K562 (cell line): ENCODE measurements around the gene KCP. TPM values are rescaled to one million over a fixed set of nuclear protein-coding genes. Genes with fewer than 3 reads are reported as not detected.

ENCODE experiments used
- ARID1B ChIP-seq: fragments of 450-650 bp; IDR thresholded peaks from 2 replicates; pipeline ENCODE4 v1.6.1; 2016; ENCODE audit warnings: antibody characterized with exemption, mild to moderate bottlenecking, inconsistent platforms
- ATF7 ChIP-seq: fragments of 450-650 bp; IDR thresholded peaks from 2 replicates; pipeline ENCODE4 v1.7.1; 2014; ENCODE audit warnings: mild to moderate bottlenecking, moderate library complexity
- CCNT2 ChIP-seq: IDR thresholded peaks from 2 replicates; pipeline ENCODE4 v1.6.1; 2011; ENCODE audit warnings: borderline replicate concordance, low read depth, mild to moderate bottlenecking, moderate library complexity, mixed read lengths, low read length; ENCODE audit not compliant: insufficient read length; ENCODE audit errors: extremely low read depth
- CTCF ChIP-seq, 3 experiments: IDR thresholded peaks in 2 of 3; conservative IDR thresholded peaks in 1 of 3; 2 replicates each; pipeline ENCODE4 v1.5.1; 2011 to 2012; ENCODE audit warnings: low read length in 3 of 3, mild to moderate bottlenecking in 3 of 3, control low read depth in 2 of 3, improper control_type of control experiment in 1 of 3, inconsistent platforms in 1 of 3, low read depth in 1 of 3, mixed read lengths in 1 of 3, moderate library complexity in 1 of 3; ENCODE audit not compliant: insufficient read depth in 2 of 3
- FOSL1 ChIP-seq: fragments of 200-800 bp; sonication (Bioruptor generic); conservative IDR thresholded peaks from 2 replicates; pipeline ENCODE4 v1.6.1; 2016; ENCODE audit warnings: missing genetic modification characterization, missing compliant biosample characterization
- GATA2 ChIP-seq: sonication (generic); formaldehyde crosslinking; IDR thresholded peaks from 2 replicates; pipeline ENCODE4 v1.4.0; 2020; ENCODE audit warnings: mild to moderate bottlenecking, missing genetic modification reagents
- HDAC1 ChIP-seq, 2 experiments: fragments of 450-650 bp; IDR thresholded peaks; 2 replicates each; pipeline ENCODE4 v1.6.1; 2016 to 2017; ENCODE audit warnings: inconsistent platforms in 1 of 2, mild to moderate bottlenecking in 1 of 2, moderate library complexity in 1 of 2
- HDAC2 ChIP-seq: fragments of 450-650 bp; IDR thresholded peaks from 2 replicates; pipeline ENCODE4 v1.6.1; 2016; ENCODE audit warnings: mild to moderate bottlenecking
- HOMEZ ChIP-seq: fragments of 250-450 bp; sonication (Bioruptor Pico); IDR thresholded peaks from 2 replicates; pipeline ENCODE4 v1.4.0; 2020; ENCODE audit warnings: mild to moderate bottlenecking, moderate library complexity
- MTA1 ChIP-seq: fragments of 450-650 bp; IDR thresholded peaks from 2 replicates; pipeline ENCODE4 v1.6.1; 2017; ENCODE audit warnings: borderline replicate concordance
- NBN ChIP-seq: fragments of 450-650 bp; IDR thresholded peaks from 2 replicates; pipeline ENCODE4 v1.6.1; 2016; ENCODE audit warnings: low read depth, mild to moderate bottlenecking
- NFATC3 ChIP-seq: fragments of 450-650 bp; IDR thresholded peaks from 2 replicates; pipeline ENCODE4 v1.6.1; 2017; ENCODE audit warnings: mild to moderate bottlenecking
- NRF1 ChIP-seq, 2 experiments: fragments of 450-650 bp; IDR thresholded peaks in 1 of 2; conservative IDR thresholded peaks in 1 of 2; 2 replicates each; pipeline ENCODE4 v1.6.1; 2014; ENCODE audit warnings: mild to moderate bottlenecking in 2 of 2
- PRMT5 ChIP-seq: sonication (generic); formaldehyde crosslinking; IDR thresholded peaks from 2 replicates; pipeline ENCODE4 v1.5.0; 2020; ENCODE audit warnings: missing genetic modification reagents
- SIN3B ChIP-seq: fragments of 450-650 bp; IDR thresholded peaks from 2 replicates; pipeline ENCODE4 v1.6.1; 2017; ENCODE audit warnings: low read depth, mild to moderate bottlenecking, moderate library complexity
- TRIM28 ChIP-seq: fragments of 450-650 bp; IDR thresholded peaks from 2 replicates; pipeline ENCODE4 v1.6.1; 2017
- ZNF217 ChIP-seq: sonication (generic); formaldehyde crosslinking; IDR thresholded peaks from 2 replicates; pipeline ENCODE4 v1.8.0; 2022; ENCODE audit warnings: mild to moderate bottlenecking, missing genetic modification reagents
- ZNF584 ChIP-seq: fragments of 200-800 bp; sonication (Bioruptor generic); IDR thresholded peaks from 2 replicates; pipeline ENCODE4 v1.6.1; 2016; ENCODE audit warnings: low read depth, mild to moderate bottlenecking, missing genetic modification characterization, missing compliant biosample characterization
- polyA plus RNA-seq, 8 experiments: library from polyadenylated mRNA; depleted of rRNA in 4 of 8; stranded (reverse) in 5 of 8; unstranded in 3 of 8; fragments of >200 nt; fragmentation: Nextera tagmentation in 2 of 8; fragmentation: Illumina TruSeq in 1 of 8; extraction: Ambion mirVana in 2 of 8; extraction: Trizol in 1 of 8; gene quantifications; 2 replicates each; pipeline versions ENCODE4 v1.2.1 to v1.2.3, GENCODE V29; 2011 to 2014; ENCODE audit warnings: inconsistent platforms in 1 of 8, missing spikeins in 1 of 8
- total RNA-seq, 7 experiments: library from RNA; depleted of rRNA in 6 of 7; stranded (reverse); fragments of >200 nt in 6 of 7; fragmentation: Illumina TruSeq in 2 of 7; extraction: Trizol in 2 of 7; gene quantifications; 2 replicates each; pipeline versions ENCODE4 v1.2.1 to v1.2.3, GENCODE V29; 2011 to 2021; ENCODE audit warnings: low replicate concordance in 1 of 7
- TF ChIP-seq, protein P1 (sequence below): fragments of 450-650 bp; formaldehyde crosslinking; IDR thresholded peaks from 2 replicates; pipeline ENCODE4 v1.4.0; 2022; ENCODE audit warnings: mild to moderate bottlenecking, moderate library complexity
- TF ChIP-seq, protein P2 (sequence below): fragments of 450-650 bp; IDR thresholded peaks from 2 replicates; pipeline ENCODE4 v1.6.1; 2017; ENCODE audit warnings: antibody characterized with exemption, mild to moderate bottlenecking

Gene KCP
- total and polyA plus RNA-seq, 9 of the 15 experiments (the other 6 are each of a cell fraction or from before 2014, with no cell fraction given): 0.06 to 0.17 (median 0.12) TPM; not detected in 3

GRCh38 chr7:128827248-128827958 lies 83.1 kb downstream of the KCP start (continued):
- TF ChIP-seq, protein P1, sequence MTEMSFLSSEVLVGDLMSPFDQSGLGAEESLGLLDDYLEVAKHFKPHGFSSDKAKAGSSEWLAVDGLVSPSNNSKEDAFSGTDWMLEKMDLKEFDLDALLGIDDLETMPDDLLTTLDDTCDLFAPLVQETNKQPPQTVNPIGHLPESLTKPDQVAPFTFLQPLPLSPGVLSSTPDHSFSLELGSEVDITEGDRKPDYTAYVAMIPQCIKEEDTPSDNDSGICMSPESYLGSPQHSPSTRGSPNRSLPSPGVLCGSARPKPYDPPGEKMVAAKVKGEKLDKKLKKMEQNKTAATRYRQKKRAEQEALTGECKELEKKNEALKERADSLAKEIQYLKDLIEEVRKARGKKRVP (CRISPR knock-in tag): peak; percentile 94
- TF ChIP-seq TRIM28 (peak; percentile 34; the same call in 1 of the 2 replicates), FOSL1 (tag) (peak; percentile 96), ATF7 (peak; percentile 91), HDAC2 (0 out of 2 replicates have a peak, but pooled peaks have one; percentile 56), ZNF584 (CRISPR knock-in tag) (peak; percentile 95; the same call in 1 of the 2 replicates), NFATC3 (no peak), SIN3B (no peak), CTCF (IDR thresholded peaks at IDR 0.05 in 2 of 3, conservative IDR thresholded peaks at IDR 0.05 in 1 of 3; ENCODE audit: insufficient read depth in 2 of 3, low read depth in 1 of 3, low read length in 3 of 3) (no peak), ARID1B (peak; percentile 92), PRMT5 (CRISPR knock-in tag) (no peak), HDAC1 (IDR thresholded peaks at IDR 0.05) (peak in 1 of 2 experiments; percentile 78; a peak in 2 of 4 replicates), NBN (peak; percentile 89), NRF1 (conservative IDR thresholded peaks at IDR 0.05 in 1 of 2, IDR thresholded peaks at IDR 0.05 in 1 of 2) (peak; percentile 66 to 74), CCNT2 (peak; percentile 83), MTA1 (peak; percentile 35; the same call in 1 of the 2 replicates), GATA2 (peak; percentile 52; the same call in 1 of the 2 replicates), HOMEZ (CRISPR knock-in tag) (0 out of 2 replicates have a peak, but pooled peaks have one; percentile 24), ZNF217 (no peak)
- TF ChIP-seq, protein P2, sequence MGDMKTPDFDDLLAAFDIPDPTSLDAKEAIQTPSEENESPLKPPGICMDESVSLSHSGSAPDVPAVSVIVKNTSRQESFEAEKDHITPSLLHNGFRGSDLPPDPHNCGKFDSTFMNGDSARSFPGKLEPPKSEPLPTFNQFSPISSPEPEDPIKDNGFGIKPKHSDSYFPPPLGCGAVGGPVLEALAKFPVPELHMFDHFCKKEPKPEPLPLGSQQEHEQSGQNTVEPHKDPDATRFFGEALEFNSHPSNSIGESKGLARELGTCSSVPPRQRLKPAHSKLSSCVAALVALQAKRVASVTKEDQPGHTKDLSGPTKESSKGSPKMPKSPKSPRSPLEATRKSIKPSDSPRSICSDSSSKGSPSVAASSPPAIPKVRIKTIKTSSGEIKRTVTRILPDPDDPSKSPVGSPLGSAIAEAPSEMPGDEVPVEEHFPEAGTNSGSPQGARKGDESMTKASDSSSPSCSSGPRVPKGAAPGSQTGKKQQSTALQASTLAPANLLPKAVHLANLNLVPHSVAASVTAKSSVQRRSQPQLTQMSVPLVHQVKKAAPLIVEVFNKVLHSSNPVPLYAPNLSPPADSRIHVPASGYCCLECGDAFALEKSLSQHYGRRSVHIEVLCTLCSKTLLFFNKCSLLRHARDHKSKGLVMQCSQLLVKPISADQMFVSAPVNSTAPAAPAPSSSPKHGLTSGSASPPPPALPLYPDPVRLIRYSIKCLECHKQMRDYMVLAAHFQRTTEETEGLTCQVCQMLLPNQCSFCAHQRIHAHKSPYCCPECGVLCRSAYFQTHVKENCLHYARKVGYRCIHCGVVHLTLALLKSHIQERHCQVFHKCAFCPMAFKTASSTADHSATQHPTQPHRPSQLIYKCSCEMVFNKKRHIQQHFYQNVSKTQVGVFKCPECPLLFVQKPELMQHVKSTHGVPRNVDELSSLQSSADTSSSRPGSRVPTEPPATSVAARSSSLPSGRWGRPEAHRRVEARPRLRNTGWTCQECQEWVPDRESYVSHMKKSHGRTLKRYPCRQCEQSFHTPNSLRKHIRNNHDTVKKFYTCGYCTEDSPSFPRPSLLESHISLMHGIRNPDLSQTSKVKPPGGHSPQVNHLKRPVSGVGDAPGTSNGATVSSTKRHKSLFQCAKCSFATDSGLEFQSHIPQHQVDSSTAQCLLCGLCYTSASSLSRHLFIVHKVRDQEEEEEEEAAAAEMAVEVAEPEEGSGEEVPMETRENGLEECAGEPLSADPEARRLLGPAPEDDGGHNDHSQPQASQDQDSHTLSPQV: peak; percentile 85
